Measurements from ENCODE around the gene MICALL2.

MICALL2 gene

GRCh38 chr7:1492640-1493039 is 33.4 kb upstream of the MICALL2 start:
- Histone ChIP-seq H3K9me3 (ENCODE audit: control insufficient read depth, insufficient read depth, low read depth, low read length) (no peaks in the 10 kb centered on the region), H3K4me1 (ENCODE audit: control insufficient read depth, insufficient read depth, low read length) (no peaks in the 10 kb centered on the region), H3K4me3 (ENCODE audit: low read depth, low read length) (no peak overlapping the region), H3K27ac (ENCODE audit: extremely low read depth, low read depth, low read length) (no peak overlapping the region), H3K36me3 (ENCODE audit: control insufficient read depth in 2 of 2, insufficient read depth in 1 of 2, low read length in 2 of 2) (peaks cover 0 to 85% of the 10 kb centered on the region in 2 experiments; a peak in 2 of 3 replicates)
- ChIA-PET POLR2A (no interaction called here), CTCF (no interaction called here)
- no peak for TF ChIP-seq ZNF585B (tag by site-specific recombination; IDR thresholded peaks at IDR 0.05)
- TF ChIP-seq ZNF214 (tag by site-specific recombination; IDR thresholded peaks at IDR 0.05; ENCODE audit: borderline replicate concordance): no peak
- no peak for TF ChIP-seq ZBTB17 (tag by site-specific recombination; IDR thresholded peaks at IDR 0.05)
- TF ChIP-seq ZNF426 (tag by site-specific recombination; IDR thresholded peaks at IDR 0.05): no peak
- TF ChIP-seq ZNF514 (tag by site-specific recombination; IDR thresholded peaks at IDR 0.05): no peak
- TF ChIP-seq ZNF202 (tag by site-specific recombination; IDR thresholded peaks at IDR 0.05; ENCODE audit: borderline replicate concordance): no peak
- TF ChIP-seq SALL2 (tag by site-specific recombination; IDR thresholded peaks at IDR 0.05; ENCODE audit: borderline replicate concordance): no peak
- TF ChIP-seq, protein P1, sequence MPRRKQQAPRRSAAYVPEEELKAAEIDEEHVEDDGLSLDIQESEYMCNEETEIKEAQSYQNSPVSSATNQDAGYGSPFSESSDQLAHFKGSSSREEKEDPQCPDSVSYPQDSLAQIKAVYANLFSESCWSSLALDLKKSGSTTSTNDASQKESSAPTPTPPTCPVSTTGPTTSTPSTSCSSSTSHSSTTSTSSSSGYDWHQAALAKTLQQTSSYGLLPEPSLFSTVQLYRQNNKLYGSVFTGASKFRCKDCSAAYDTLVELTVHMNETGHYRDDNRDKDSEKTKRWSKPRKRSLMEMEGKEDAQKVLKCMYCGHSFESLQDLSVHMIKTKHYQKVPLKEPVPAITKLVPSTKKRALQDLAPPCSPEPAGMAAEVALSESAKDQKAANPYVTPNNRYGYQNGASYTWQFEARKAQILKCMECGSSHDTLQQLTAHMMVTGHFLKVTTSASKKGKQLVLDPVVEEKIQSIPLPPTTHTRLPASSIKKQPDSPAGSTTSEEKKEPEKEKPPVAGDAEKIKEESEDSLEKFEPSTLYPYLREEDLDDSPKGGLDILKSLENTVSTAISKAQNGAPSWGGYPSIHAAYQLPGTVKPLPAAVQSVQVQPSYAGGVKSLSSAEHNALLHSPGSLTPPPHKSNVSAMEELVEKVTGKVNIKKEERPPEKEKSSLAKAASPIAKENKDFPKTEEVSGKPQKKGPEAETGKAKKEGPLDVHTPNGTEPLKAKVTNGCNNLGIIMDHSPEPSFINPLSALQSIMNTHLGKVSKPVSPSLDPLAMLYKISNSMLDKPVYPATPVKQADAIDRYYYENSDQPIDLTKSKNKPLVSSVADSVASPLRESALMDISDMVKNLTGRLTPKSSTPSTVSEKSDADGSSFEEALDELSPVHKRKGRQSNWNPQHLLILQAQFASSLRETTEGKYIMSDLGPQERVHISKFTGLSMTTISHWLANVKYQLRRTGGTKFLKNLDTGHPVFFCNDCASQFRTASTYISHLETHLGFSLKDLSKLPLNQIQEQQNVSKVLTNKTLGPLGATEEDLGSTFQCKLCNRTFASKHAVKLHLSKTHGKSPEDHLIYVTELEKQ (tag by site-specific recombination; IDR thresholded peaks at IDR 0.05; ENCODE audit: borderline replicate concordance): no peak
- no peak for TF ChIP-seq ZNF549 (tag by site-specific recombination; IDR thresholded peaks at IDR 0.05)
- TF ChIP-seq PRDM1 (tag by site-specific recombination; IDR thresholded peaks at IDR 0.05): no peak
- no peak for TF ChIP-seq ZNF624 (tag by site-specific recombination; IDR thresholded peaks at IDR 0.05)

DNA sequence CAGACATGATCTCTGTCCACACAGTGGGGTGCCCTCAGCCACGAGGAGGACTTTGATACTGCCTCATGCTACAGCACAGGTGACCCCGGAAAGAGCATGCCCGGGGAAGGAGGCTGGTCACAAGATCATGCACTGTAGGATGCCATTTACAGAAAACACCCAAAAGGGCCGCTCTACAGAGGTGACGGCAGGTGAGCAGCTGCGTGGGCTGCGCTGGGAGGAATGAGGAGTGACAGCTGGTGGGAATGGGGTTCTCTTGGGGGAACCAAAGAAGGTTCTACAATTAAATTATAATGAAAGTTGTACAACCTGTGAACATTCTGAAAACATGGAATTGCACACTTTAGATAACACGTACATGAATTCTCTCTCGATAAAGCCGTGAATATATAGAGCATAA is 33.0 kb upstream of the MICALL2 start:
- TF ChIP-seq ZNF585B (tag by site-specific recombination; IDR thresholded peaks at IDR 0.05): no peak
- TF ChIP-seq WT1 (tag by site-specific recombination; IDR thresholded peaks at IDR 0.05): no peak
- TF ChIP-seq ZNF623 (tag by site-specific recombination; IDR thresholded peaks at IDR 0.05): no peak
- TF ChIP-seq ZFP3 (tag by site-specific recombination; IDR thresholded peaks at IDR 0.05; ENCODE audit: low read depth): no peak
- TF ChIP-seq, protein P2, sequence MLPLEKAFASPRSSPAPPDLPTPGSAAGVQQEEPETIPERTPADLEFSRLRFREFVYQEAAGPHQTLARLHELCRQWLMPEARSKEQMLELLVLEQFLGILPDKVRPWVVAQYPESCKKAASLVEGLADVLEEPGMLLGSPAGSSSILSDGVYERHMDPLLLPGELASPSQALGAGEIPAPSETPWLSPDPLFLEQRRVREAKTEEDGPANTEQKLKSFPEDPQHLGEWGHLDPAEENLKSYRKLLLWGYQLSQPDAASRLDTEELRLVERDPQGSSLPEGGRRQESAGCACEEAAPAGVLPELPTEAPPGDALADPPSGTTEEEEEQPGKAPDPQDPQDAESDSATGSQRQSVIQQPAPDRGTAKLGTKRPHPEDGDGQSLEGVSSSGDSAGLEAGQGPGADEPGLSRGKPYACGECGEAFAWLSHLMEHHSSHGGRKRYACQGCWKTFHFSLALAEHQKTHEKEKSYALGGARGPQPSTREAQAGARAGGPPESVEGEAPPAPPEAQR (tag by site-specific recombination; IDR thresholded peaks at IDR 0.05): no peak
- no peak for TF ChIP-seq ZNF18 (tag by site-specific recombination; IDR thresholded peaks at IDR 0.05)
- TF ChIP-seq ZNF830 (tag by site-specific recombination; IDR thresholded peaks at IDR 0.05; ENCODE audit: low read depth): no peak
- TF ChIP-seq ZNF140 (tag by site-specific recombination; IDR thresholded peaks at IDR 0.05): no peak
- no peak for TF ChIP-seq ZNF266 (tag by site-specific recombination; IDR thresholded peaks at IDR 0.05; ENCODE audit: low read depth)
- TF ChIP-seq, protein P3, sequence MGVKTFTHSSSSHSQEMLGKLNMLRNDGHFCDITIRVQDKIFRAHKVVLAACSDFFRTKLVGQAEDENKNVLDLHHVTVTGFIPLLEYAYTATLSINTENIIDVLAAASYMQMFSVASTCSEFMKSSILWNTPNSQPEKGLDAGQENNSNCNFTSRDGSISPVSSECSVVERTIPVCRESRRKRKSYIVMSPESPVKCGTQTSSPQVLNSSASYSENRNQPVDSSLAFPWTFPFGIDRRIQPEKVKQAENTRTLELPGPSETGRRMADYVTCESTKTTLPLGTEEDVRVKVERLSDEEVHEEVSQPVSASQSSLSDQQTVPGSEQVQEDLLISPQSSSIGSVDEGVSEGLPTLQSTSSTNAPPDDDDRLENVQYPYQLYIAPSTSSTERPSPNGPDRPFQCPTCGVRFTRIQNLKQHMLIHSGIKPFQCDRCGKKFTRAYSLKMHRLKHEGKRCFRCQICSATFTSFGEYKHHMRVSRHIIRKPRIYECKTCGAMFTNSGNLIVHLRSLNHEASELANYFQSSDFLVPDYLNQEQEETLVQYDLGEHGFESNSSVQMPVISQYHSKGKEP (tag by site-specific recombination; IDR thresholded peaks at IDR 0.05): no peak
- H3K4me1 ChIP-seq (ENCODE audit: control insufficient read depth, insufficient read depth, low read length): no peaks in the 10 kb centered on the region
- ChIA-PET POLR2A (no interaction called here), CTCF (no interaction called here)
- no peak overlapping the region for H3K4me3 ChIP-seq (ENCODE audit: low read depth, low read length)
- peaks cover 0 to 85% of the 10 kb centered on the region in 2 experiments; a peak in 2 of 3 replicates for H3K36me3 ChIP-seq (ENCODE audit: control insufficient read depth in 2 of 2, insufficient read depth in 1 of 2, low read length in 2 of 2)
- H3K27ac ChIP-seq (ENCODE audit: extremely low read depth, low read depth, low read length): no peak overlapping the region
- no peaks in the 10 kb centered on the region for H3K9me3 ChIP-seq (ENCODE audit: control insufficient read depth, insufficient read depth, low read depth, low read length)

Measured in HEK293 (cell line).